Measurements from ENCODE around the gene SLC30A7.

Gene SLC30A7

GRCh38 chr1:100891380-100891779, 4.5 kb upstream of the SLC30A7 start:
- no peak overlapping the region for H3K4me3 ChIP-seq (ENCODE audit: low read depth, low read length)
- DNase-seq (ENCODE audit: low read depth): no peak
- TF ChIP-seq, protein P1, sequence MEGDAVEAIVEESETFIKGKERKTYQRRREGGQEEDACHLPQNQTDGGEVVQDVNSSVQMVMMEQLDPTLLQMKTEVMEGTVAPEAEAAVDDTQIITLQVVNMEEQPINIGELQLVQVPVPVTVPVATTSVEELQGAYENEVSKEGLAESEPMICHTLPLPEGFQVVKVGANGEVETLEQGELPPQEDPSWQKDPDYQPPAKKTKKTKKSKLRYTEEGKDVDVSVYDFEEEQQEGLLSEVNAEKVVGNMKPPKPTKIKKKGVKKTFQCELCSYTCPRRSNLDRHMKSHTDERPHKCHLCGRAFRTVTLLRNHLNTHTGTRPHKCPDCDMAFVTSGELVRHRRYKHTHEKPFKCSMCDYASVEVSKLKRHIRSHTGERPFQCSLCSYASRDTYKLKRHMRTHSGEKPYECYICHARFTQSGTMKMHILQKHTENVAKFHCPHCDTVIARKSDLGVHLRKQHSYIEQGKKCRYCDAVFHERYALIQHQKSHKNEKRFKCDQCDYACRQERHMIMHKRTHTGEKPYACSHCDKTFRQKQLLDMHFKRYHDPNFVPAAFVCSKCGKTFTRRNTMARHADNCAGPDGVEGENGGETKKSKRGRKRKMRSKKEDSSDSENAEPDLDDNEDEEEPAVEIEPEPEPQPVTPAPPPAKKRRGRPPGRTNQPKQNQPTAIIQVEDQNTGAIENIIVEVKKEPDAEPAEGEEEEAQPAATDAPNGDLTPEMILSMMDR (IDR thresholded peaks at IDR 0.05; ENCODE audit: insufficient read depth, low read depth, low read length, missing control alignments): no peak

DNA sequence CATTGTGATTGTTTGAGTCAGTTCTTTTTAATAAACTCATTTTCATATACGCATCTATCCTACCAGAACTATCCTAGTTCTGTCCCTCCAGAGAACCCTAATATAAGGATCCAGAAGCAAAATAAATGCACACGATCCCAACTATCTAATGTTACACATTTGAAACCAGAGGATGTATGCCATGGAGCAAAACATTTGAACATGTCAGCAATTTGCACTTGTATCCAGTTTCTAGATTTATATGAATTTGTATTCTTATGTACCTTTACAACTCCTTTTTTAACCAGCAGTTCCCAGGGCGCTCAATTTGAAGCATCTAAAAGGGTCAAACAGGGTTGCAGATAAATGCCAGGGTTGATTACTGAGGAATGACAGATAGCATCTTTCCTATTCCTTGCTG, 3.3 kb upstream of the SLC30A7 start:
- no peak for DNase-seq (ENCODE audit: low read depth)
- no peak overlapping the region for H3K4me3 ChIP-seq (ENCODE audit: low read depth, low read length)
- TF ChIP-seq, protein P1 (IDR thresholded peaks at IDR 0.05; ENCODE audit: insufficient read depth, low read depth, low read length, missing control alignments): no peak

GRCh38 chr1:100893718-100894117, 2.2 kb upstream of the SLC30A7 start:
- TF ChIP-seq, protein P1 (IDR thresholded peaks at IDR 0.05; ENCODE audit: insufficient read depth, low read depth, low read length, missing control alignments): no peak
- DNase-seq (ENCODE audit: low read depth): no peak
- peak overlapping the region; percentile 64 for H3K4me3 ChIP-seq (ENCODE audit: low read depth, low read length)

DNA sequence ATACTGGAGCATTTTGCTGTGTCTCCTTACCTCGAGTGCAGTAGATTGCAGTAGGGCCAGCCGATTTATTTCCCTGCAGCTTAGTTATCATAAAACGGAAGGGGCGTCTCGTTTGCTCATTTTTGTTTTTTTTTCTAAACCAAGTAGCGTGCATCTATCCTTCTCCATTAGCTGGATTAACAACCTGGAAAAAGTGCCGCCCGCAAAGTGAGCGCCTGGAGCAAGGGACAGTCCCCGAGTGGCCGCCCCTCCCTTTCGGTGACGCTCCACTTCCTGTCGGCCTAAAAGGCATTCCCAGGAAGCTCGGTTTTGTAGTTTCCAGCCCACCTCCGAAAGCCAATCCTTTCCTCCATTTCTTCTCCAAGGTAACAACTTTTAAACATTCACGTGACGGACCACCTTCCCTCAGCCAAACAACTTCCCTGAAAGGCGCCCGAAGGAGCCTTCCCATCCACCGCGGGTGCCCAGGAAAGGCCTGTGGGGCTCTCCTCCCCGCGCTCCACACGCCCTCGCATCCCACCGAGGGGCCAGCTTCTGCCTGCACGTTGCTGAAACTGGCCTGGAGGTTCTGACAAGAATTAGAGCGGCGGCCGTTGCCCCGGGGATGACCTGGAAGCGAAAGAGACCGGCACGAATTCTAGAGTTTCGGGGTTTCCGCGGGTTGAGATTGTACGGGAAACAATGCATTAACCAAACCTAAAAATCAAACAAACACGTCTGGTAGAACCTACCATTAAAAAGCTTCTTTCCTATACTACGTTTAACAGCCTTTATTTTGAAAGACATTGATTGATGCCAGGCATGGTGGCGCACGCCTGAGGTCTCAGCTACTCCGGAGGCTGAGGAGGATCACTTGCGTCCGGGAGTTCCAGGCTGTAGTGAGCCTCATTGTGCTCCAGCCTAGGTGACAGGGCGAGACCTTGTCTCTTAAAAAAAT, 1.0 kb upstream of the SLC30A7 start, which contains the start of gene EXTL2:
Gene EXTL2 (minus strand): TSS at position 240 of the 937 bp plus-strand sequence. CDS start 6,085 bp downstream, outside the sequence.
- TF ChIP-seq, protein P1 (IDR thresholded peaks at IDR 0.05; ENCODE audit: insufficient read depth, low read depth, low read length, missing control alignments): no peak
- H3K4me3 ChIP-seq (ENCODE audit: low read depth, low read length): peak within 1 kb of the TSS; percentile 64
- peak; percentile 75 for DNase-seq (ENCODE audit: low read depth)

DNA sequence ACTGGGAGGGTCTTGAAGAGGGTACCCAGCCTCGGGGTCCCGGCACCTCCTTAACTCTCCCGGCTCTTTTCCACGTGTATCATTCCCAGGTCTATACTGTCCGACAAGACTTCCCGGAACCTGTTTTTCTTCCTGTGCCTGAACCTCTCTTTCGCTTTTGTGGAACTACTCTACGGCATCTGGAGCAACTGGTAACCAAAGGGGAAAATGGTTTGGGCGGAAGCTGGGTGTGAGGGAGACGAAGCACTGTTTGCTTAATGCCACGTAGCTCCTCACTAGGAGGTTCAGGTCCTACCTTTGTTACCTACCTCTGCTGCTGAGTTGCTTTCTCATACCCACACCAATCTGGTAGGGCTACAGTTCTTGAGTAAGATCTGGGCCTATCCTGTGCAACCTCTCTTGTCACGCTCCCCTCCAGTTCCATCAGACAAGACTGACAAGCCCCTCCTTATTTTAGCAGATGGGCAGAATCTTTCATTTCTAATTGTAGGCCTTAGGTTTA, 642 bp downstream of the SLC30A7 start:
- TF ChIP-seq, protein P1 (IDR thresholded peaks at IDR 0.05; ENCODE audit: insufficient read depth, low read depth, low read length, missing control alignments): no peak
- peak overlapping the region; percentile 64 for H3K4me3 ChIP-seq (ENCODE audit: low read depth, low read length)
- peak; percentile 88 for DNase-seq (ENCODE audit: low read depth)

- TF ChIP-seq, protein P1 (IDR thresholded peaks at IDR 0.05; ENCODE audit: insufficient read depth, low read depth, low read length, missing control alignments): no peak
- H3K4me3 ChIP-seq (ENCODE audit: low read depth, low read length): no peak overlapping the region
- no peak for DNase-seq (ENCODE audit: low read depth)
These were observed 6.5 kb downstream of the SLC30A7 start for GRCh38 chr1:100902365-100902764.

Data from GM12865 (cell line).